Retina (tissue), 1 donor: ENCODE data around the gene GALNT1.

Experiments
- DNase-seq: peaks from one replicate; pipeline ENCODE4 v3.0.0-alpha.2; 2016

Gene GALNT1

GRCh38 chr18:35582899-35583558 is 1.5 kb downstream of the GALNT1 start:
- DNase-seq: peak; percentile 26

GRCh38 chr18:35584735-35585134 is 3.2 kb downstream of the GALNT1 start:
- no peak for DNase-seq

- no peak for DNase-seq
Measured at GRCh38 chr18:35585608-35586007, 4.1 kb downstream of the GALNT1 start.

GRCh38 chr18:35588122-35588521 is 6.6 kb downstream of the GALNT1 start:
- DNase-seq: no peak

- DNase-seq: no peak
Measured at GRCh38 chr18:35588995-35589394, 7.5 kb downstream of the GALNT1 start.

GRCh38 chr18:35589546-35589945 is 8.0 kb downstream of the GALNT1 start:
- DNase-seq: no peak

- DNase-seq: no peak
Measured at GRCh38 chr18:35590935-35591334, 9.4 kb downstream of the GALNT1 start.

GRCh38 chr18:35592298-35592697 is 10.8 kb downstream of the GALNT1 start:
- DNase-seq: no peak

- DNase-seq: no peak
Measured at GRCh38 chr18:35593859-35594258, 12.3 kb downstream of the GALNT1 start.

GRCh38 chr18:35597758-35598157 is 16.2 kb downstream of the GALNT1 start:
- no peak for DNase-seq

GRCh38 chr18:35602193-35602820 is 20.8 kb downstream of the GALNT1 start:
- DNase-seq: no peak

- no peak for DNase-seq
Measured at GRCh38 chr18:35603008-35603407, 21.5 kb downstream of the GALNT1 start.

GRCh38 chr18:35603528-35603927 is 22.0 kb downstream of the GALNT1 start:
- DNase-seq: no peak

- DNase-seq: no peak
Measured at GRCh38 chr18:35604369-35604768, 22.8 kb downstream of the GALNT1 start.

GRCh38 chr18:35605686-35606417 is 24.3 kb downstream of the GALNT1 start:
- no peak for DNase-seq

GRCh38 chr18:35609236-35609635 is 27.7 kb downstream of the GALNT1 start:
- DNase-seq: no peak

GRCh38 chr18:35610089-35610488 is 28.5 kb downstream of the GALNT1 start:
- DNase-seq: no peak

- no peak for DNase-seq
Measured at GRCh38 chr18:35610724-35611123, 29.2 kb downstream of the GALNT1 start.

- DNase-seq: no peak
Measured at GRCh38 chr18:35611518-35611917, 30.0 kb downstream of the GALNT1 start.

- DNase-seq: no peak
Measured at GRCh38 chr18:35616074-35616473, 34.5 kb downstream of the GALNT1 start.

GRCh38 chr18:35616664-35617423 is 35.3 kb downstream of the GALNT1 start:
- no peak for DNase-seq

- no peak for DNase-seq
Measured at GRCh38 chr18:35617865-35618264, 36.3 kb downstream of the GALNT1 start.

- DNase-seq: no peak
Measured at GRCh38 chr18:35618289-35618688, 36.7 kb downstream of the GALNT1 start.
